IMR-90 (cell line): Measurements from ENCODE around the gene PDE6A. TPM values are rescaled to one million over a fixed set of nuclear protein-coding genes. Genes with fewer than 3 reads are reported as not detected.

Source experiments
- ATAC-seq: fragments of 200-7000 bp; cut with Tn5 transposase; 2 replicates; pipeline ENCODE4 v1.9.1; 2020; ENCODE audit warnings: low read depth, mild to moderate bottlenecking, moderate library complexity
- BruUV-seq: library from RNA; stranded (reverse); fragments of 400-500 nt; replicated peaks from 2 replicates; lab custom pipeline; 2021; lab: Mats Ljungman, UMichigan
- CTCF ChIA-PET: fragments of 300-600 bp; formaldehyde crosslinking; extraction: SDS; loops from one replicate; lab custom pipeline; 2021; ENCODE audit warnings: antibody characterized with exemption; lab: Yijun Ruan, JAX
- POLR2A ChIA-PET: fragments of 300-600 bp; sonication (Branson Sonifier 250); formaldehyde crosslinking; loops from one replicate; lab custom pipeline; 2022; ENCODE audit warnings: antibody characterized with exemption; ENCODE audit not compliant: unreplicated experiment; lab: Charles Lee
- DNase-seq: peaks from one replicate; pipeline ENCODE4 v3.0.0; 2013
- H2AFZ ChIP-seq: replicated peaks from 2 replicates; pipeline ENCODE3; 2013; ENCODE audit warnings: low read length, mild to moderate bottlenecking; ENCODE audit not compliant: poor library complexity
- H2AK5ac ChIP-seq: 2 replicates; pipeline ENCODE4 v1.6.1; 2013; ENCODE audit warnings: low read depth, low read length, inconsistent platforms
- H2AK9ac ChIP-seq: replicated peaks from 2 replicates; pipeline ENCODE3; 2013; ENCODE audit warnings: mild to moderate bottlenecking, low read depth, low read length, moderate library complexity; ENCODE audit not compliant: poor library complexity
- H2BK120ac ChIP-seq: 2 replicates; pipeline ENCODE4 v1.6.1; 2013; ENCODE audit warnings: low read depth, low read length, inconsistent platforms
- H2BK15ac ChIP-seq: 3 replicates; pipeline ENCODE4 v1.6.1; 2013; ENCODE audit warnings: low read depth, low read length, inconsistent platforms
- H2BK20ac ChIP-seq: 2 replicates; pipeline ENCODE4 v1.6.1; 2013; ENCODE audit warnings: low read depth, mild to moderate bottlenecking, inconsistent platforms, low read length, moderate library complexity
- H2BK5ac ChIP-seq: 2 replicates; pipeline ENCODE4 v1.6.1; 2013; ENCODE audit warnings: mild to moderate bottlenecking, low read depth, low read length, inconsistent platforms; ENCODE audit not compliant: poor library complexity, severe bottlenecking
- H3K14ac ChIP-seq: replicated peaks from 2 replicates; pipeline ENCODE4 v1.6.1; 2013; ENCODE audit warnings: low read depth, low read length, inconsistent platforms
- H3K18ac ChIP-seq: 2 replicates; pipeline ENCODE4 v1.6.1; 2013; ENCODE audit warnings: low read depth, low read length, control low read depth
- H3K23ac ChIP-seq: 2 replicates; pipeline ENCODE4 v1.6.1; 2013; ENCODE audit warnings: low read depth, low read length, inconsistent platforms
- H3K27ac ChIP-seq: 2 replicates; pipeline ENCODE4 v1.5.1; 2013; ENCODE audit warnings: mild to moderate bottlenecking, control low read depth, low read length; ENCODE audit not compliant: insufficient read depth
- H3K27me3 ChIP-seq: 2 replicates; pipeline ENCODE4 v1.6.1; 2013; ENCODE audit warnings: low read length; ENCODE audit not compliant: control insufficient read depth, insufficient read depth
- H3K36me3 ChIP-seq: 2 replicates; pipeline ENCODE4 v1.6.1; 2013; ENCODE audit warnings: low read length, mixed read lengths; ENCODE audit not compliant: control insufficient read depth, insufficient read depth
- H3K4ac ChIP-seq: 2 replicates; pipeline ENCODE4 v1.6.1; 2013; ENCODE audit warnings: low read depth, low read length, inconsistent platforms
- H3K4me1 ChIP-seq: 2 replicates; pipeline ENCODE4 v1.6.1; 2013; ENCODE audit warnings: low read length, mixed read lengths; ENCODE audit not compliant: control insufficient read depth, insufficient read depth
- H3K4me2 ChIP-seq: 2 replicates; pipeline ENCODE4 v1.6.1; 2013; ENCODE audit warnings: low read depth, mild to moderate bottlenecking, control low read depth, low read length, moderate library complexity
- H3K4me3 ChIP-seq: 2 replicates; pipeline ENCODE4 v1.5.1; 2013; ENCODE audit warnings: low read depth, mild to moderate bottlenecking, control low read depth, low read length, moderate library complexity; ENCODE audit not compliant: insufficient read depth
- H3K56ac ChIP-seq: 2 replicates; pipeline ENCODE4 v1.6.1; 2013; ENCODE audit warnings: low read length, inconsistent platforms; ENCODE audit not compliant: insufficient read depth; ENCODE audit errors: extremely low read depth
- H3K79me1 ChIP-seq, 2 experiments: 2 replicates each; pipeline ENCODE4 v1.6.1; 2013; ENCODE audit warnings: low read length in 2 of 2, inconsistent platforms in 1 of 2, low read depth in 1 of 2
- H3K9ac ChIP-seq: 2 replicates; pipeline ENCODE4 v1.6.1; 2013; ENCODE audit warnings: low read depth, low read length, control low read depth
- H3K9me1 ChIP-seq: 2 replicates; pipeline ENCODE4 v1.6.1; 2013; ENCODE audit warnings: low read length, inconsistent platforms; ENCODE audit not compliant: insufficient read depth
- H3K9me3 ChIP-seq: 2 replicates; pipeline ENCODE4 v1.6.1; 2013; ENCODE audit warnings: low read length; ENCODE audit not compliant: control insufficient read depth, insufficient read depth
- H4K20me1 ChIP-seq: 2 replicates; pipeline ENCODE4 v1.6.1; 2013; ENCODE audit warnings: low read length, inconsistent platforms; ENCODE audit not compliant: insufficient read depth
- H4K5ac ChIP-seq: 2 replicates; pipeline ENCODE4 v1.6.1; 2013; ENCODE audit warnings: mild to moderate bottlenecking, low read depth, low read length, control low read depth
- H4K8ac ChIP-seq, 2 experiments: 2 replicates each; pipeline ENCODE4 v1.6.1; 2013; ENCODE audit warnings: low read depth in 2 of 2, low read length in 2 of 2, control low read depth in 1 of 2, inconsistent platforms in 1 of 2
- H4K91ac ChIP-seq: 2 replicates; pipeline ENCODE4 v1.6.1; 2013; ENCODE audit warnings: low read depth, low read length, inconsistent platforms; ENCODE audit not compliant: insufficient read depth
- CHD1 ChIP-seq: IDR thresholded peaks from 2 replicates; pipeline ENCODE4 v1.6.1; 2012; ENCODE audit warnings: low read depth, low read length, improper control_type of control experiment
- MAFK ChIP-seq: IDR thresholded peaks from 2 replicates; pipeline ENCODE4 v1.6.1; 2012; ENCODE audit warnings: low read depth, low read length, improper control_type of control experiment
- MAZ ChIP-seq: IDR thresholded peaks from 2 replicates; pipeline ENCODE4 v1.6.1; 2012; ENCODE audit warnings: low read depth, mild to moderate bottlenecking, low read length, improper control_type of control experiment, moderate library complexity, borderline replicate concordance
- SMC3 ChIP-seq: fragments of 150-350 bp; IDR thresholded peaks from 2 replicates; pipeline ENCODE4 v1.6.1; 2016; ENCODE audit warnings: low read depth, mild to moderate bottlenecking, antibody characterized with exemption, low read length, moderate library complexity
- USF2 ChIP-seq: fragments of 150-350 bp; IDR thresholded peaks from 2 replicates; pipeline ENCODE4 v1.6.1; 2017; ENCODE audit warnings: mild to moderate bottlenecking, antibody characterized with exemption, low read length, low read depth
- WGBS, 2 experiments: methylation state at CpG; one replicate each; pipeline versions ENCODE4 v1.1.5 to v1.1.7; 2013; ENCODE audit warnings: missing lambda C conversion rate in 2 of 2; ENCODE audit not compliant: insufficient read length in 1 of 2; ENCODE audit errors: extremely low coverage in 2 of 2; 5-methylcytosine and 5-hydroxymethylcytosine counted together
- dilution Hi-C: fragments of 300-500 bp; cut with HindIII; formaldehyde crosslinking; loops from one replicate; pipeline ENCODE4 v1.14.3; 2018; ENCODE audit warnings: low sequenced_read_pairs; ENCODE audit not compliant: unreplicated experiment
- in situ Hi-C: fragments of 300-500 bp; cut with MboI; formaldehyde crosslinking; loops from 3 replicates; pipeline ENCODE4 v1.14.3; 2019; ENCODE audit warnings: low sequenced_read_pairs, inconsistent platforms, mixed read lengths
- intact Hi-C: fragments of 100-400 bp; cut with micrococcal nuclease; formaldehyde crosslinking; loops from 2 replicates; pipeline ENCODE4 v1.10.0; 2022
- polyA plus RNA-seq, 3 experiments: library from polyadenylated mRNA; depleted of rRNA; stranded (reverse); fragments of >200 nt; gene quantifications; 2 replicates each; pipeline ENCODE4 v1.2.3, GENCODE V29; 2012; ENCODE audit warnings: low replicate concordance in 1 of 3
- total RNA-seq: library from RNA; depleted of rRNA; stranded (reverse); fragments of >200 nt; gene quantifications from 2 replicates; pipeline ENCODE4 v1.2.3, GENCODE V29; 2012

PDE6A gene
- total and polyA plus RNA-seq, 2 of the 4 experiments (the other 2 are of a cell fraction): not detected

- H3K4me2 ChIP-seq: no peak overlapping the region
- no peak overlapping the region for H3K56ac ChIP-seq
- no peak overlapping the region for H2AK5ac ChIP-seq
- no peak overlapping the region for H2BK120ac ChIP-seq
- no peak overlapping the region for H3K14ac ChIP-seq
- no peak for ATAC-seq
- H3K9ac ChIP-seq: no peak overlapping the region
- no peaks in the 10 kb centered on the region for H4K20me1 ChIP-seq
- no peak overlapping the region for H2BK15ac ChIP-seq
- no CpG with 5 or more reads among the region's 5 CpGs for WGBS, 2 experiments
- no peaks in the 10 kb centered on the region for H3K79me1 ChIP-seq
- dilution Hi-C loops: loop anchor here (10.0 kb wide), 1 partner anchor 192 kb away; no protein-coding TSS in a partner anchor
- H3K27ac ChIP-seq: no peak overlapping the region
- no peak overlapping the region for H2AK9ac ChIP-seq
- no peak overlapping the region for H2BK5ac ChIP-seq
- in situ Hi-C loops: loop anchor here (5.0 to 25.0 kb wide), 2 partner anchors 190 to 610 kb away; partner anchors contain the start of gene RPS14
- no peaks in the 10 kb centered on the region for H3K36me3 ChIP-seq
- no peaks in the 10 kb centered on the region for H3K9me1 ChIP-seq
- ChIA-PET CTCF (interaction anchor here (2.8 kb wide), 1 partner anchor 190 kb away, joined by 10 read pairs; no protein-coding TSS in a partner anchor), POLR2A (no interaction called here)
- no peak overlapping the region for H2BK20ac ChIP-seq
- no peaks in the 10 kb centered on the region for H3K4me1 ChIP-seq
- no peak for TF ChIP-seq SMC3
- no peak for TF ChIP-seq CHD1
- TF ChIP-seq MAZ: no peak
- TF ChIP-seq USF2: no peak
- TF ChIP-seq MAFK: no peak
- no peak overlapping the region for H3K4me3 ChIP-seq
- no peak overlapping the region for H4K5ac ChIP-seq
- no peak overlapping the region for H3K4ac ChIP-seq
- no peak overlapping the region for H4K8ac ChIP-seq
- no peak overlapping the region for H3K23ac ChIP-seq
- no TSS peak for BruUV-seq
- no peaks in the 10 kb centered on the region for H3K9me3 ChIP-seq
- intact Hi-C loops: no loop called here
- no peak for DNase-seq
- peaks cover 2% of the 10 kb centered on the region for H3K27me3 ChIP-seq
- H4K91ac ChIP-seq: no peak overlapping the region
- no peak overlapping the region for H2AFZ ChIP-seq
- H3K18ac ChIP-seq: no peak overlapping the region
These were observed 117.5 kb downstream of the PDE6A start for GRCh38 chr5:149827086-149827485.
